22Rv1 (cell line): ENCODE results near the gene INSL4.

Experiments
- ZFX ChIP-seq: fragments of 450-650 bp; IDR thresholded peaks from 2 replicates; pipeline ENCODE4 v1.6.1; 2017; ENCODE audit warnings: antibody characterized with exemption, borderline replicate concordance
- TF ChIP-seq, protein P1 (sequence below): fragments of 450-650 bp; IDR thresholded peaks from 2 replicates; pipeline ENCODE4 v1.5.1; 2017; ENCODE audit warnings: mild to moderate bottlenecking

DNA sequence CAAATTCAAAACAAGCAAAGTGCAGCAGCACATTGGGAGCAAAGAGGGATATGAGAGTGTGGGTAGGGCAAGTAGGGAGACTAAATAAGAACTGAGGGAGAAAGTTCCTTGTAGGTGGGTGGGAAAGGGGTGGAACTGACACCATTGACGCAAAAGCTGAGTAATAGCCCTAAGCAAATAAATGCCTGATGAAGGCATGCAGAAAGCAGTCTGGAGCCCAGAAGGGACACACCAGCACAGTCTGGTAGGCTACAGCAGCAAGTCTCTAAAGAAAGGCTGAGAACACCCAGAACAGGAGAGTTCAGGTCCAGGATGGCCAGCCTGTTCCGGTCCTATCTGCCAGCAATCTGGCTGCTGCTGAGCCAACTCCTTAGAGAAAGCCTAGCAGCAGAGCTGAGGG lies at the start of gene INSL4:
- TF ChIP-seq, protein P1, sequence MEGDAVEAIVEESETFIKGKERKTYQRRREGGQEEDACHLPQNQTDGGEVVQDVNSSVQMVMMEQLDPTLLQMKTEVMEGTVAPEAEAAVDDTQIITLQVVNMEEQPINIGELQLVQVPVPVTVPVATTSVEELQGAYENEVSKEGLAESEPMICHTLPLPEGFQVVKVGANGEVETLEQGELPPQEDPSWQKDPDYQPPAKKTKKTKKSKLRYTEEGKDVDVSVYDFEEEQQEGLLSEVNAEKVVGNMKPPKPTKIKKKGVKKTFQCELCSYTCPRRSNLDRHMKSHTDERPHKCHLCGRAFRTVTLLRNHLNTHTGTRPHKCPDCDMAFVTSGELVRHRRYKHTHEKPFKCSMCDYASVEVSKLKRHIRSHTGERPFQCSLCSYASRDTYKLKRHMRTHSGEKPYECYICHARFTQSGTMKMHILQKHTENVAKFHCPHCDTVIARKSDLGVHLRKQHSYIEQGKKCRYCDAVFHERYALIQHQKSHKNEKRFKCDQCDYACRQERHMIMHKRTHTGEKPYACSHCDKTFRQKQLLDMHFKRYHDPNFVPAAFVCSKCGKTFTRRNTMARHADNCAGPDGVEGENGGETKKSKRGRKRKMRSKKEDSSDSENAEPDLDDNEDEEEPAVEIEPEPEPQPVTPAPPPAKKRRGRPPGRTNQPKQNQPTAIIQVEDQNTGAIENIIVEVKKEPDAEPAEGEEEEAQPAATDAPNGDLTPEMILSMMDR = no peak
- no peak for TF ChIP-seq ZFX
